HG02885 (cell line): ENCODE results near the gene WASL.

ENCODE experiments used
- ATAC-seq: cut with Tn5 transposase; IDR thresholded peaks from one replicate; pipeline ENCODE4 v1.9.1; 2021; ENCODE audit warnings: mild to moderate bottlenecking; ENCODE audit not compliant: unreplicated experiment, poor library complexity

WASL gene

DNA sequence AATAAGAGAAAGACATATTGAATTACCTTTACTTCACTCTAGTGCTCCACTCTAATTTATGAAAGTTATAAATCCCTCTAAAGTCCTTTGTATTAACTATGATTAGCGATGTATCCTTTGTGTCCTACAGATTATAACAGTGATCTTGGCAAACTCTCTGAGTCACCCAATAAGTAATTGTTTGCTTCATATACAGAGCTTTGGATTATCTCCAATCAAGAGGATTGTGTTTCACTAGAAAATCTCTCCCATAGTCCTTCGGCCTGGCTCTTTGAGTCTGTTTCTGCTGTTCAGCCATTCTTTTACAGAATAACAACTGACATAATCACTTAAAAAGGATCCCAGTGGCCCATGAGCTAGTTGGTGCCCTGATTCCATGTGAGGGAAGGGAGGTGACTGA is 83.6 kb downstream of the WASL start:
- no peak for ATAC-seq

DNA sequence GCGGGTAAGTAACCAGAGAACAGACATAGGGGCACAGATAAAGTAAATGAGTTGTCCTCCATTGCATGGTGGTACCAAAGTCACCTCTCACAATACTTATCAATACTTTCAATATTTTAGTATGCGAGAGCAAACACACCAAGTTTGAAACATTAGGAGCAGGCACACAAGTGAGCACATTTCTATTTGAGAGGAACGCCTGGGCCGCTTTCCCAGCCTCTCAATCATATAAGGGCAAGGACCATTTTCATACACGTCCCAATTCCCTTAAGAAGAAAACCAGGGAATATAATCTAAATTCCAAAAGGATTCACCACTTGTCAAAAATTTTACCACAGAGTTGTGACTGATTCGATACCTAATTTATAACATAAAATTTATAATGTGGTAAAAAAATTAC is 85.6 kb downstream of the WASL start:
- no peak for ATAC-seq

DNA sequence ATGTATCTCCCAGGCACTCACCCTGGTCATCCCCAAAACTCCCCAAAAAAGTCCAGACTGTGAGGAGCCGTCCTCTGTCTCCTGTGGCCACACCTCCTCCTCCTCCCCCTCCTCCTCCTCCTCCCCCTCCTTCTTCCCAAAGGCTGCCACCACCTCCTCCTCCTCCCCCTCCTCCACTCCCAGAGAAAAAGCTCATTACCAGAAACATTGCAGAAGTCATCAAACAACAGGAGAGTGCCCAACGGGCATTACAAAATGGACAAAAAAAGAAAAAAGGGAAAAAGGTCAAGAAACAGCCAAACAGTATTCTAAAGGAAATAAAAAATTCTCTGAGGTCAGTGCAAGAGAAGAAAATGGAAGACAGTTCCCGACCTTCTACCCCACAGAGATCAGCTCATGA is 86.0 kb downstream of the WASL start:
- ATAC-seq = no peak

DNA sequence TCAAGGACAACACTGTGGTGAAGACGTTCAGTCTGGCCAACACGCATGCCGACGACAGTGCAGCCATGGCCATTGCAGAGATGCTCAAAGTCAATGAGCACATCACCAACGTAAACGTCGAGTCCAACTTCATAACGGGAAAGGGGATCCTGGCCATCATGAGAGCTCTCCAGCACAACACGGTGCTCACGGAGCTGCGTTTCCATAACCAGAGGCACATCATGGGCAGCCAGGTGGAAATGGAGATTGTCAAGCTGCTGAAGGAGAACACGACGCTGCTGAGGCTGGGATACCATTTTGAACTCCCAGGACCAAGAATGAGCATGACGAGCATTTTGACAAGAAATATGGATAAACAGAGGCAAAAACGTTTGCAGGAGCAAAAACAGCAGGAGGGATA is 86.5 kb downstream of the WASL start:
- no peak for ATAC-seq

DNA sequence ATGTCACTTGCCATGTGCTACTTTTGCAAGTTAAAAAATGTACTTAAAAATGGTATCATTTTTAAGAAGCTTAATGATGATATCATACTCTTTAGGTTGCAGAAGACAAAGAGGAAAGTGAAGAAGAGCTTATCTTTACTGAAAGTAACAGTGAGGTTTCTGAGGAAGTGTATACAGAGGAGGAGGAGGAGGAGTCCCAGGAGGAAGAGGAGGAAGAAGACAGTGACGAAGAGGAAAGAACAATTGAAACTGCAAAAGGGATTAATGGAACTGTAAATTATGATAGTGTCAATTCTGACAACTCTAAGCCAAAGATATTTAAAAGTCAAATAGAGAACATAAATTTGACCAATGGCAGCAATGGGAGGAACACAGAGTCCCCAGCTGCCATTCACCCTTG is 87.0 kb downstream of the WASL start:
- no peak for ATAC-seq

DNA sequence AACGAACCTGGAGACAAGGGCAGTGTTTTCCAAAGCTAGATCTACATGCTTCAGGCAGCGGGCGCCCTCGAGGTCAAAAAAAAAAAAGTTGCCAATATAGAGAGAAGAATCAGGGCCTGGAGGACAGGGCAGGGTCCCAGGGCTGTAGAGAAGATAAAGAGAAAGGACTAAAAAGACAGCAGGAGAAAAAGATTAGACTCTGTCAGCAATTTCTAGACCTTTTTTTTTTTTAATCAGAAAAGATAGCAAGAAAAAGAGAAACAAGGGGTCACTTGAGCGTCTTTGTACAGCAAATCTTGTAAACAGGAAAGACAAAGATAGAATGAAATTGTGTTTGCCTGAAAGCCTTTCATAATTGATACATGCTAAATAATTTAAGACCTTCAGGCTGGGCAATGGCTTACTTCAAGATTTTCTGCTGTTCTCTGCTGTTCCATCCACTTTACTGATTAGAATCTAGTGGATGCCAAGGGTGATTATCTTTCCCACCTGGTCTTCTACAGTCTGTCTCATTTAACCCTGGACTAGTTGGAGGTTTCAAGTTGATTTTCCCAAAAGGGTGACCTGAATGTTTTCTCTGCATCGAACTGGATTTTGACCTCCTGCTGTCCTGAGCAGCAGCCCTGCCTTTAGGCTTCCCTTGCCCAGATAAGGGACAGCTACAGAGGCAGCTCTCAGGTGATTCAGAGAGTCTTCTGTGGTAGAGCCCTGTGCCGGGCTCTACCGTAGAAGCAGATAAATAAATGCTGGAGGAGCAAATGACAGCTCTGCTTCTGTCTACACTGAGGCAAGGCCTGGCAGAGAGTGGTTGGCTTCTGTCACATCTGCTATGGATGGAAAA is 88.1 kb downstream of the WASL start:
- no peak for ATAC-seq

DNA sequence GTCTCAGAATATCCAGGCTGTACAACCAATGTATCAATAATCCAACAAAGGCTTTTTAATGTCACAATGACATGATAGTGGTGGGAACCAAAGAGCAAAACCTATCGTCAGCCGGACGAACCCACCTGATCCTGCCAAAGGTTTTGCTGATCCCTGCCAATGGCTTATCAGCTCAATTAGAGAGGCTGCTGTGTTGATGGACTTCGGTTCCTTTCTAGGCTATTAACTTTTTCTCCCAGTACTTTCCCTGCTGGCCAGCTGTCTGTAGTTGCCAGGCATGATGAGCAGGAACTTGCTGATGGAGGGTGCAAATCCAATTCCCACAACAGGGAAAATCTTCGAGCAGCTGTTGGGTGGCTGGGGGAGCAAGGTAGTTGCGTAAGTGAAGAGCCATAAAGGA is 90.8 kb downstream of the WASL start:
- ATAC-seq = no peak

DNA sequence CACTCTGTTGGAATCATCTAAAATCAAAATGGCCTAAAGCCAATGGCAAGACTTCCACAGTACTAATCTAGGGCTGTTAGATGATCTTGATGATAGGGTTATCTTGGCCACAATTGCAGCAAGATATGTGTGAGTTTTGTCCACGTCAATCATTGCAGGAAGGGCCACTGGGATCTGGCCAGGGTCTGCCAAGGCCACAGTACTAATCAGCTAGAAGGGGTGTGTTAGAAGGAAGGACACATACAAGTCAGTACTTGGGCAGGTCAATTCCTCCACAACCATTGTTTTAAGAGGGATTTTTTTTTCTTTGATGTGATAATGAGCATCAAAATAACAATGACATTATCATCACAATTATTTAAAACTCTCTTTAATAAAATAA is 91.5 kb downstream of the WASL start:
- no peak for ATAC-seq

DNA sequence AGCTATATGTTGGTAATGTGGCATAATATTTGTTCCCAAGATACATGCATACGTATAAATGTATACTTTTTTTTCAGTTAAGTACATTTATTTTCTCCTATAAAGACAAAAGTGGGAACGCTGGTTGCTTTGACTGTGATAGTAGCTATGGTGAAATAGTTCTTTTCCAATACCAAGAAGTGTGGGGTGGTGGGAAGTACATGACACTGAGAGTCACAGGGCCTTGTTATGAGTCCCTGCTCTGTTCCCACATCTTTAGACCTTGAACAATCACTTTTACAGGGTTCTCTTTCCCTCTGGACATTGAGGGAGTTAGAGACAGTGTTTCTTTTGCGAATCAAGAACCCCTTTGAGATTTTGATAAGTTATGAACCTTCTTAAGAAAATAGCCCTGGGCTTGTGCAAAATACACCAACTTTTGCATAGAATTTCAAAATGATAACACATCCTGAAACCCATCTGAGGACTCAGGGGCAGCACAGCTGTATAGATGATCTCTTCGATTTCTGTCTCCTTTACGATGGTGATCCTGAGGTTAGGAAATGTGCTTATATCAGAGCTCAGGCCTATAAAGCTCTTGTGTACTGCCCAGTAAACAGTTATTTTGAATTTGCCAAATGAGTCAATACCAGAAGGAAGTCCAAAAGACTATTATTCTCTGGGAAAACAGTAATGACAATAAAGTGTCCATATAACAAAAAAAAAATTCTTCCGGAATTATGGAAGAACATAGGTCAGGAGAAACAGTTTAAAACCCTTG is 92.1 kb downstream of the WASL start:
- no peak for ATAC-seq

DNA sequence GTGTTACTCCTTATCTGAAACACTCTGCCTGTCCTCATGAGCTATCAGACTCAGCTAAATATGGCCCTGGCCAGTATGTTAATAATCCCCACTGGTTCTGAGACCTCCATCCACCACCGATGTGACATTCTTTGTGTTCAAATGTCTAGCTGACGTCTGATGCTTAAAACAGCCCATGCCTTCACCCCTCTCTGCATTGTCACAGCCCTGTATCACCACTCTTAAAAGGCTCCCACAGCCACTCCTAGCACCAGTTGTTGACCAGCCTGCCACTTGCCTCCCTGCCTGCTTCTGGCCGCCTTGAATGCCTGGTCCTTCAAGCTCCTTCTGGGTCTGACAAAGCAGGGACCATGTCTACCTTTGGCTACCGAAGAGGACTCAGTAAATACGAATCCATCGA is 93.2 kb downstream of the WASL start, which contains the start of gene LMOD2:
Gene LMOD2 (plus strand): TSS at position 253 of the 400 bp plus-strand sequence. CDS start 98 bp downstream, at position 351.
- ATAC-seq = no peak

DNA sequence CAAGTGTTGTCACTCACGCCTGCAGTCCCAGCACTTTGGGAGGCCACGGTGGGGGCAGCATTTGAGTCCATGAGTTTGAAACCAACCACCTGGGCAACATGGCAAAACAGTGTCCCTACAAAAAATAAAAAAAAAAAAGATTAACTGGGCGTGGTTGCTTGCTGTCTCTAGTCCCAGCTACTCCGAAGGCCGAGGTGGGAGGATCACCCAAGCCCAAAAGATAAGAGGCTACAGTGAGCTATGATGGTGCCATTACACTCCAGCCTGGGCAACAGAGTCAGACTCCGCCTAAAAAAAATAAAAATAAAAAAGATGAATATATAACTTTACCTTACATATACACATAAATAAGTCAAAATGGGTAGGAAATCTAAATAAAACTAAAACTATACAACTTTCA is 95.6 kb downstream of the WASL start:
- no peak for ATAC-seq

DNA sequence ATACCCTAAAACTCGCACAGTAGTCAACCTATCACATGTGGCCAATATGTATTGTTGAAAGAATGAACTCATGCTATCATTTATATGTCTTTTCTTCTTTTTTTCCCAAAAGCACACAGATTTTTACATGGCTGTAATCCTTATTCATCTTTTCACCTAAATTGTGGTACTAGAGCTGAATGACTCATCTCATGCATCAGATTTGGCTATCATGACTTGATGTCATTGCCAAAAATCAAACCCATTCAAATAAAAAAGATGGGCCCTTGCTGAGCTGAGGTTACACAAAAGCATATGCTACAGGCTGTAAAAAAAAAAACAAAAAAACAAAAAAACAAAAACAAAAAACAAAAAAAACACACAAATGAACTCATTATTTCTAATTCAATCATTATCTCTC is 96.4 kb downstream of the WASL start:
- ATAC-seq = no peak

DNA sequence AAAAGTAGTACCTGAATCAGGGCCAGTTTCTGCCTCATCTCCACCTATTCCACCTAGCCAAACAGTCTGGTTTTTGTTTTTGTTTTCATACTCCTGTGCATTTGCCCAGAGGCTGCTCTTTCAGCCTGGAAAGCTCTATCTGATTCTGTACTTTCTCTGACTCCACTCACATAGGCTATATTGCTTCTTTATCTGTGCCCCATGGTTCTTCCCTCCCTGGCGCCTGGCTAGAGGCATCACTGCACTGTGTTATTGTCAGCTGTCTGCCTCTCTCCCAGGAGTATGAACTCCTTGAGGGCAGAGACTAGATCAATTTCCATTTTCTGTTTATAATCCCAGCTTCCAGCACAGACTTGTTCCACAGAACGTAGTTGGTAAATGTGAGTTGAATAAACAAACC is 98.2 kb downstream of the WASL start:
- ATAC-seq = no peak

DNA sequence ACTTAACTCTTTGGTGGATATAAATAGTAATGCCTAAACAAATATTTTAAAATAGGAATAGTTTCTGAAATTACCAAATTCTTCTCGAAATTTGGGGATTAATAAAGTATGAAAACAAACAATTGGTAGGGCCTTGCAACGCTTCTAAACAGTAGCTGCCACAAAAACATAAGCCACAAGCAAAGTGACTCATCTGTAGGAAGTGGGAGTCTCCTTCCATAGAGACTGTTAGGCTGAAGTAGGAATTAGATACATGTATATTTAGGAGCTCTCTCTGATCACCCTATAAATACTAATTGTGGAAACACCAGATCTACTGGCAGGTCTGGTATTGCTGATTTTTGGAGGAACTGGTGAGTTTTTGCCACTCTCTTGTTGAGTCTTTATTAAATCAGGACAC is 98.8 kb downstream of the WASL start:
- no peak for ATAC-seq

DNA sequence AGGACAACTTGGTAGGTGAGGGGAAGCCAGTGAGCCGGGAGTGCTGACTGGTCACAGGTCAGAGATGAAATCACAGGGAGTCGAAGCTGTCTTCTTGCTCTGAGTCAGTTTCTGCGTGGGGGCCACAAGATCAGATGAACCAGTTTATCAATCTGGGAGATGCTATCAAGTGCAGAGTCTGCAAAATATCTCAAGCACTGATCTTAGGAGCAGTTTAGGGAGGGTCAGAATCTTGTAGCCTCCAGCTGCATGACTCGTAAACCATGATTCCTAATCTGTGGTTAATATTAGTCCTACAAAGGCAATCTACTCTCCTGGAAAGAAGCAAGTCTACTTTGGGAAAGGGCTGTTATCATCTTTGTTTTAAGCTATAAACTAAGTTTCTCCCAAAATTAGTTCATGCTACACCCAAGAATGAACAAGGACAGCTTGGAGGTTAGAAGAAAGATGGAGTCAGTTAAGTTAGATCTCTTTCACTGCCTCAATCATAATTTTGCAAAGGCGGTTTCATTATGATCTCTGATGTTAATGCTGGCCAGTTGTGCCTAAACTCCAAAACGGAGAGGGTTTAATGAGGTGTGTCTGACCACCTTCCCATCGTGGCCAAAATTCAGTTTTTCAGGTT is 101.6 kb downstream of the WASL start:
- ATAC-seq = no peak

DNA sequence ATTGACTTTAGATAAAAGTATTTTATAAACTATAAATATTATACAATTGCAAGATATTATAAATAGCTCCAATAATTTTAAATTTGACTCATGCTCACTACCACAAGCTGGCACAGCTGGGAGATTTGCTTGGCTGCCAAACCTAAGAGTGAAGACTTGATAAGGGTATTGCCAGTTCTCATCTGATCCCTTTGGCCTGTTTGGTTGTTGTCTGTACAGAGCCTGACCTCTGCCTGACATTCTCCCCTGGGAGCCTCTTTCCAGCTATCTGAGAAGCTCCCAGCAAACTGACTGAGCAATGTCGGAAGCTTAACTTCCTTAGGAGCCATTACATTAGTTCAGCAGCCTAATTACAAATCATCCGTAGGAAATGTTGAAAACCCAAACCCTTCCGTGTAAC is 103.3 kb downstream of the WASL start:
- ATAC-seq = no peak

DNA sequence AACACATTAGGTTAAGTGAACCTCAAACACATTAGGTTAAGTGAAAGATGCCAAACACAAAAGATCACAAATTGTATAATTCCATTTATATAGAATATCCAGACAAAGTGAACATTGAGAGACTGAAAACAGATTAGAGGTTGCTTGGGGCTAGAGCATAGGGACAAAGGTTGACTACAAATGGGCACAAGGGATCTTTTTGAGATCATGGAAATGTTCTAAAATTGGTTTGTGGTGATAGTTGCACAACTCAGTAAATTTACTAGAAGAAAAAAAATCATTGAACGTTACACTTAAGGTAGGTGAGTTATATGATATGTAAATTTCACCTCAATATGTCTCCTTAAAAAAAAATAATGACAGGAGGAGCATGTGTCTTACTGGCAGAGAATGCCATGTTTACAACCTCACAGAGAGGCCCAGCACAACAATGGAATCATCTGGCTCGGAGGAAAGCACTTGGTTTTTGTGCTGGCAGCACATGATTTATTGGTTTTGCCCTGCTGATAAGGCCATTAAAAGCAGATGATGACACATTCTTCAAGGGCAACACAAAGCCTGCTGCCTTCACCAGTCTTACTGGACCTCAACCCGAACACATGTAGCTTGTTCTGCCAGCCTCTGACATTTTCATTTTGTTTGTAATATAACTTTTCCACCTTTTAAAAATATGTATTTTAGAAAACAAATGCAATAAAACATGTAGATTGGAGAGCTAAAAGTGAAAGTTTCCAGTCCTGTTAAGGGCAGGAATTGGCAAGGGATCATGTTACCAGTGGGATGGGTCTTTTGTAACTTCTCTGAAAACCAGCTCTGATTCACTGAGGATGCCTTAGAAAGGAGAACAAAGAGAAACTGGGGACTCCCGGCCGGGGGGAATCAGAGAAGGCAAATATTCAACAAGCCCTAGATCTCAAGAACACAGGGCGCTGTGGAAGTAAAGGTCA is 105.0 kb downstream of the WASL start:
- no peak for ATAC-seq

DNA sequence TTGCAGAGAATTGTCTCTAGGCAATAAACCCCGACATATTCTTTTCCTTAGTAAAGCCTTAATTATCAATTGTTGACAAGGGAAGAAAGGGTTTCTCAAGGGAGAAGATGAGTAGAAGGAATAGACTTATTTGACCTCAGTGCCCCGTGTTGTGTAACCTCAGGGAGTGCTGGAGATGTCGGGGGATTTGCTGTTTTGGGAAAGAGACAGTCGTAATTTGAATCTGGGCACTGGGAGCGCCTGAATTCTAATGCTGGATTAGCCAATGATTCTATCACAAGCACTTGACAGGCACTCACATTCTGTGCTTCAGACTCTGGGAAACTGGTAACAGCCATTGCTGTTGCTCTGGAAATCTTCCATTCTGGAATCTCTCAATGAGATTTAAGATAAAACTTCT is 106.9 kb downstream of the WASL start:
- ATAC-seq = no peak

DNA sequence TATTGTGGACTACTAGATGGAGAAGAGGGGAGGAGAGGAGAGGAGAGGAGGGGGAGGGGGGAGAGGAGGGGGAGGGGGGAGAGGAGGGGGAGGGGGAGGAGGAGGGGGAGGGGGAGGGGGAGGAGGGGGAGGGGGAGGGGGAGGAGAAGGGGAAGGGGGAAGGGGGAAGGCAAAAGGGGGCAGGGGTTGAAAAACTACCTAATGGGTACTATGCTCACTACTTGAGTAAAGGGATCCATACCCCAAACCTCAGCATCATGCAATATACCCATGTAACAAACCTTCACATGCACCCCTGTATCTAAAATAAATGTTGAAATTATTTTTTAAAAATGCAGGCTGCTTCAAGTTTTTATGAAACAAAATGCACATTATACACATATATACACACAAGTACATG is 108.2 kb downstream of the WASL start:
- no peak for ATAC-seq

DNA sequence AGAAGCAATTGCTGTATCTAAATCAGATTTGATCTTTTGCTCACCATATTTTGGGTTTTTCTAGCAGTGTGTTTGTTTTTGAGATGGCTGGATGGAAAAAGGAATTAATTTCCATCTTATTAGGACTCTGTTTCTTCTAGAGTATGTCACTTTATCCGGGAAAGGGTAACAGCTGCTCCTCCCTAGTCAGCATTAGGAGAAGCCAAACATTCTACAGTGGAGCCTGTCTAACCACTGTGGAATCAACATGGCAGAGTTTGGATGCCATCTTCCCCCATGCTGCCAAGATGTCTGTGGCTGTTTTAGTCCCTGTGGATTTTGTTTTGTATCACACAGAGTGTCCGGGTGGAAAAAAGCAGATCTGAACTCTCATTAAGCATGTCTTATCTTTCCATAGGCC is 109.2 kb downstream of the WASL start:
- ATAC-seq = no peak
